Transverse colon (tissue), 3 donors: Measurements from ENCODE around the gene NDRG2.

Experiments
- POLR2A ChIP-seq: fragments of 450-650 bp; IDR thresholded peaks from one replicate; pipeline ENCODE4 v1.6.1; 2016; ENCODE audit warnings: antibody characterized with exemption, mild to moderate bottlenecking, moderate library complexity
- TF ChIP-seq, protein P1 (sequence below), 5 experiments: fragments of 200-600 bp in 3 of 5; fragments of 450-650 bp in 2 of 5; sonication (generic) in 3 of 5; IDR thresholded peaks; 1 replicate in 2 of 5; 2 replicates in 3 of 5; pipeline ENCODE4 v1.5.1; 2016 to 2017; ENCODE audit warnings: antibody characterized with exemption in 5 of 5, inconsistent platforms in 3 of 5, mild to moderate bottlenecking in 2 of 5, moderate library complexity in 1 of 5

DNA sequence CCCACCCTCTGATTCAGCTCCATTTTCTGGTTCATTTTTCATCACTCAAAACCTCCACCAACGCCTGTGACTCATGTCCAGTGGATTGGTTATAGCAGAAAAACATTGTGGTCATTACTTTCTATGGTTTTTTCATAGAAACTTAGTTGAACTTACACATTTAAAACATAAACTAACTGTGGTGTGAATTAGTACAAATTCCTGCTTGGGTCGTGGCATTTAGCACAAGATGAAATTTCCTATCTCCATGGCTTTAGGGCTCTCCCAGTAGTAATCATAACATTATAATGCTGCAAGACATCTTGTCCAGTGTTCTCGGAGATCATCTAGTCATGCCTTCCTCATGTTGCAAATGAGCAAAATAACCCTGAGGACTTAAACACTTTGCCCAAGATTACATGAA, 24.4 kb upstream of the NDRG2 start:
- TF ChIP-seq, protein P1, sequence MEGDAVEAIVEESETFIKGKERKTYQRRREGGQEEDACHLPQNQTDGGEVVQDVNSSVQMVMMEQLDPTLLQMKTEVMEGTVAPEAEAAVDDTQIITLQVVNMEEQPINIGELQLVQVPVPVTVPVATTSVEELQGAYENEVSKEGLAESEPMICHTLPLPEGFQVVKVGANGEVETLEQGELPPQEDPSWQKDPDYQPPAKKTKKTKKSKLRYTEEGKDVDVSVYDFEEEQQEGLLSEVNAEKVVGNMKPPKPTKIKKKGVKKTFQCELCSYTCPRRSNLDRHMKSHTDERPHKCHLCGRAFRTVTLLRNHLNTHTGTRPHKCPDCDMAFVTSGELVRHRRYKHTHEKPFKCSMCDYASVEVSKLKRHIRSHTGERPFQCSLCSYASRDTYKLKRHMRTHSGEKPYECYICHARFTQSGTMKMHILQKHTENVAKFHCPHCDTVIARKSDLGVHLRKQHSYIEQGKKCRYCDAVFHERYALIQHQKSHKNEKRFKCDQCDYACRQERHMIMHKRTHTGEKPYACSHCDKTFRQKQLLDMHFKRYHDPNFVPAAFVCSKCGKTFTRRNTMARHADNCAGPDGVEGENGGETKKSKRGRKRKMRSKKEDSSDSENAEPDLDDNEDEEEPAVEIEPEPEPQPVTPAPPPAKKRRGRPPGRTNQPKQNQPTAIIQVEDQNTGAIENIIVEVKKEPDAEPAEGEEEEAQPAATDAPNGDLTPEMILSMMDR (IDR thresholded peaks at IDR 0.05) = no peak
- TF ChIP-seq POLR2A = no peak
